ENCODE measurements around the gene FITM2. TPM values are rescaled to one million over a fixed set of nuclear protein-coding genes. Genes with fewer than 3 reads are reported as not detected.

The FITM2 gene
- total RNA-seq, 4 donors from 2014 or later, result 7.0 to 11.1 (median 8.3) TPM

DNA sequence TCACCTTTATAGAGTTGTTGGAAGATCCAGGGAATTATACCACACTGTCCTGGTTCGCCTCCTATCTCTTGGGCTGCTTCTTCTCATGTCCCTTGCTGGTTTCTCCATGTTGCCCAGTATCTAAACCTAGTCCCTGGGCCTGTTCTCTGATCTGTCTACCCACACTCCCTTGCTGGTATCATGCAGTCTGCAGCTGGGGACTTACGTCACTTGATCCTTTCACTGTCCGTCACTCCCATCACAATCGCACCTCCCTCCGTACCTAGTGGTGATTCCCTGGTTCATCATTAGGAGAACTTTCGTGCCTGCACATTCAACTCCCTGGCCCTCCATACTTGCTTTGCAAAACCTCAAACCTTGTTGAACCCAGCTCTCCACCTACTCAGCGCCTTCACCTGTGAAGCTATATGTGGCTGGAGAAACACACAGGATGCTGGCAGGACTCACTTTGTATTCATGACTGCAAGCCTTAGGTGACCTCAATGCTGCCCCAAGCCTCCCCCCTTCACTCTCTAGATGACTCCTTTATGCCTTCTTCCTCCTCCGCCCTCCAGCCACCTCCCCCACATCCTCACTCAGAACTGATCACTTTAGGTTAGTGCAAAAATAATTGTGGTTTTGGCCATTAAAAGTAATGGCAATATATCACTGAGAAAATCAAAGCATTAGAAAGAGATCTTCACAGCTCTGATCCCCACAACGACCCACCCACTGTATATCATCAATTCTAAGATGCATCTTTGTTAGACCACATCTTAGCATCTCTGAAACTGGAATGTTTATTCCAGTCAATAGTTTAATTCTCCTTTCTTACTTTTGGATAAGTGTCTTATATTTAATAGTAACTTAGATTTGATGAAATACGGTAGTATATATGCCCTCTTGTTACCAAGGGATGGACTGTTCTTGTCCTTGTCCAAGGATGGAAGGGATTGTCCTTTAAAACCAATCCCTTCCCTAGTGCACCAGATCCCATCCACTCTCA, 37.5 kb downstream of the FITM2 start:
- no peak for DNase-seq (ENCODE audit: extremely low spot score)
- TF ChIP-seq EP300 (IDR thresholded peaks at IDR 0.05), result no peak
- TF ChIP-seq POLR2A (IDR thresholded peaks at IDR 0.05; ENCODE audit: low read depth), result no peak
- no peak for TF ChIP-seq POLR2AphosphoS5 (IDR thresholded peaks at IDR 0.05)
- peaks cover 0 to 21% (median 15%) of the 10 kb centered on the region in 4 donors for H3K36me3 ChIP-seq
- intact Hi-C loops (cut with DNase I), result no loop called here
- H3K27me3 ChIP-seq, result no peaks in the 10 kb centered on the region
- no peaks in the 10 kb centered on the region for H3K9me3 ChIP-seq
- no peaks in the 10 kb centered on the region for H3K4me1 ChIP-seq
- 92% methylated on average over 10 of the region's 10 CpGs for WGBS
- no peak overlapping the region for H3K4me3 ChIP-seq
- H3K27ac ChIP-seq (replicated peaks in 1 of 4), result no peak overlapping the region

DNA sequence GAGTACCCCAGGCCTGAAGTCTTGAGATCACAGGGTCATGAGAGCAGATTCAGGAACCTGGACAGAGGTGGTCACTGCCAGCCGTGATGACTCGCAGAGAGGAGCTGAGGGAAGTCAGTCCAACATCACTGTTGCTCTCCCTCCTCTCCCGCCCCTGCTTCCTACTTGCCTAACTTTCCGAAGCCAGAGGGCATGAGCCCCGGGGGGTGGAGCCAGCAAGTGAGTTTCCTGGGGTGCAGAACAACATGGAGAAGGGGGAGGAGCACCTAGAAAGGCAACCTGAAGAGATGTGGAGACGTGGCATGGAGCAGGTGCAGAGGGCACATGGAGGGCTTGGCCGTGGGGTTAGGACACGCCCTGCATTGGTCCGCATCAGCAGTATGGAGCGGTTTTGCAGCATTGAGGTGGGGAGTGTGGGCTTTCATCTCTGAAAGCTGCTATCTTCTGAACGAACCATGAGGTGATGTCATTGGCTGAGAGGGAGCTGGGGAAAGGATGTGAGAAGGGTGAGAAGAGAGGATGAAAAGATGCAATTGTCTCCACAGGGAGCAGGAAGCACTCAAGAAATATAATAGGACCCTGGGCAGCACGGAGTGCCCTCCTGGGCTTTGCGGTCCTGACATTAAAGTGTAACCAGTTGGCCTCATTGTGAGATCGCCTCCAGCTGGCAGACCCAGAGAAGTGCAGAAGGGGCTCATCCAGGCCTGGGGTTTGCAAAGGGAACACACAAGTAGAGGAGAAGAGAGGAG, 38.9 kb downstream of the FITM2 start:
- Histone ChIP-seq H3K9me3 (no peaks in the 10 kb centered on the region), H3K36me3 (peaks cover 0 to 21% (median 15%) of the 10 kb centered on the region in 4 donors), H3K4me3 (no peak overlapping the region), H3K27me3 (no peaks in the 10 kb centered on the region), H3K27ac (replicated peaks in 1 of 4) (no peak overlapping the region), H3K4me1 (no peaks in the 10 kb centered on the region)
- TF ChIP-seq POLR2AphosphoS5 (IDR thresholded peaks at IDR 0.05), result no peak
- no peak for TF ChIP-seq EP300 (IDR thresholded peaks at IDR 0.05)
- no peak for TF ChIP-seq POLR2A (IDR thresholded peaks at IDR 0.05; ENCODE audit: low read depth)
- TF ChIP-seq, protein P1, sequence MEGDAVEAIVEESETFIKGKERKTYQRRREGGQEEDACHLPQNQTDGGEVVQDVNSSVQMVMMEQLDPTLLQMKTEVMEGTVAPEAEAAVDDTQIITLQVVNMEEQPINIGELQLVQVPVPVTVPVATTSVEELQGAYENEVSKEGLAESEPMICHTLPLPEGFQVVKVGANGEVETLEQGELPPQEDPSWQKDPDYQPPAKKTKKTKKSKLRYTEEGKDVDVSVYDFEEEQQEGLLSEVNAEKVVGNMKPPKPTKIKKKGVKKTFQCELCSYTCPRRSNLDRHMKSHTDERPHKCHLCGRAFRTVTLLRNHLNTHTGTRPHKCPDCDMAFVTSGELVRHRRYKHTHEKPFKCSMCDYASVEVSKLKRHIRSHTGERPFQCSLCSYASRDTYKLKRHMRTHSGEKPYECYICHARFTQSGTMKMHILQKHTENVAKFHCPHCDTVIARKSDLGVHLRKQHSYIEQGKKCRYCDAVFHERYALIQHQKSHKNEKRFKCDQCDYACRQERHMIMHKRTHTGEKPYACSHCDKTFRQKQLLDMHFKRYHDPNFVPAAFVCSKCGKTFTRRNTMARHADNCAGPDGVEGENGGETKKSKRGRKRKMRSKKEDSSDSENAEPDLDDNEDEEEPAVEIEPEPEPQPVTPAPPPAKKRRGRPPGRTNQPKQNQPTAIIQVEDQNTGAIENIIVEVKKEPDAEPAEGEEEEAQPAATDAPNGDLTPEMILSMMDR (IDR thresholded peaks at IDR 0.05), result no peak
- no peak for DNase-seq (ENCODE audit: extremely low spot score)
- intact Hi-C loops (cut with DNase I), result no loop called here
- WGBS, result 51% methylated on average over 14 of the region's 14 CpGs

DNA sequence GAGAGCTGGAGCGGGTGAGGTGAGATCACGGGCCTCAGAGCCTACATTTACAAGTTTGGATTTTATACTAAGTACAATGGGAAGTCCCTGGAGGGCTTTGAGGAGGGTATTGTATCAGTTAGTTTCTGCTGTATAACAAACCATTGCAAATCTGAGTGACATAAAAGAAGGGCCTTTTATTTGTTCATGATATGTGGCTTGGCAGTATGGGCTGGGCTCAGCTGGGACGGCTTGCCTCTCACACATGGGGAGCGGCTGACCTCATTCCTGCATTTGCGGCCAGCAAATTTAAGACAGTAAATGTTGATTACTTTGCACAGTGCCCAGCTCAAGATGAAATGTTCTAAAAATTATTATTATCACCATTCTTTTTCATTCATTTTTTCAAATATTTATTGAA, 42.2 kb downstream of the FITM2 start:
- DNase-seq (ENCODE audit: extremely low spot score), result no peak
- intact Hi-C loops (cut with DNase I), result no loop called here
- 78% methylated on average over 5 of the region's 5 CpGs for WGBS
- H3K4me3 ChIP-seq, result no peak overlapping the region
- peaks cover 0 to 21% (median 15%) of the 10 kb centered on the region in 4 donors for H3K36me3 ChIP-seq
- no peak overlapping the region for H3K27ac ChIP-seq (replicated peaks in 1 of 4)
- no peaks in the 10 kb centered on the region for H3K4me1 ChIP-seq
- H3K27me3 ChIP-seq, result no peaks in the 10 kb centered on the region
- TF ChIP-seq POLR2A (IDR thresholded peaks at IDR 0.05; ENCODE audit: low read depth) (no peak), EP300 (IDR thresholded peaks at IDR 0.05) (no peak), POLR2AphosphoS5 (IDR thresholded peaks at IDR 0.05) (no peak)
- TF ChIP-seq, protein P1 (IDR thresholded peaks at IDR 0.05), result no peak
- no peaks in the 10 kb centered on the region for H3K9me3 ChIP-seq

DNA sequence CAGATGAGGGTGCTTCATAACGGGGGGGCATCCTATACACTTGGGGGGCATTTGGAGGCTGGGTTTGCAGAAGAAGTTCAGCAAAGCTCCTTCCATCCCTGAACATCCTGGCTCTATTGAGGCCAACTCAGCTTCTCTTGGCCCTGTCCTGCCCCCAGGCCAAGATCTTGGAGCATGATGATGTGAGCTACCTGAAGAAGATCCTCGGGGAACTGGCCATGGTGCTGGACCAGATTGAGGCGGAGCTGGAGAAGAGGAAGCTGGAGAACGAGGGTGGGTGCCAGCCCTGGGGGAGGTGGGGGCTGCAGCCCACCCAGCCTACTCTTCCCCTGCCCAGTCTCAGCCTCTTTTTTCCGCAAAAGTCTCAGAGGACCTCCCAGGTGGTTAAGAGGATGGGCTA, 46.7 kb downstream of the FITM2 start:
- no peak for DNase-seq (ENCODE audit: extremely low spot score)

More for the DNA sequence above, 46.7 kb downstream of the FITM2 start:
- no peaks in the 10 kb centered on the region for H3K4me1 ChIP-seq
- intact Hi-C loops (cut with DNase I), result no loop called here
- no peaks in the 10 kb centered on the region for H3K36me3 ChIP-seq
- no peak for TF ChIP-seq EP300 (IDR thresholded peaks at IDR 0.05)
- TF ChIP-seq, protein P1 (IDR thresholded peaks at IDR 0.05), result no peak
- no peak for TF ChIP-seq POLR2AphosphoS5 (IDR thresholded peaks at IDR 0.05)
- TF ChIP-seq POLR2A (IDR thresholded peaks at IDR 0.05; ENCODE audit: low read depth), result no peak
- H3K9me3 ChIP-seq, result no peaks in the 10 kb centered on the region
- no peak overlapping the region for H3K27ac ChIP-seq (replicated peaks in 1 of 4)
- 60% methylated on average over 5 of the region's 5 CpGs for WGBS
- H3K27me3 ChIP-seq, result no peaks in the 10 kb centered on the region
- H3K4me3 ChIP-seq, result no peak overlapping the region
